Stimulated activated CD4-positive, alpha-beta T cell treated with anti-CD3 and anti-CD28 coated beads, Interleukin-15, amount 100 ng/mL, for 24 hours (primary cell): Measurements from ENCODE around the gene WDR20.
"Not testable (repeated sequence)": the region's sequence is repeated elsewhere in the genome, so short reads cannot be mapped to it uniquely, and the experiment has no call there.

Experiments
- DNase-seq: peaks from one replicate; pipeline ENCODE4 v3.0.0-alpha.2; 2020

WDR20 gene

DNA sequence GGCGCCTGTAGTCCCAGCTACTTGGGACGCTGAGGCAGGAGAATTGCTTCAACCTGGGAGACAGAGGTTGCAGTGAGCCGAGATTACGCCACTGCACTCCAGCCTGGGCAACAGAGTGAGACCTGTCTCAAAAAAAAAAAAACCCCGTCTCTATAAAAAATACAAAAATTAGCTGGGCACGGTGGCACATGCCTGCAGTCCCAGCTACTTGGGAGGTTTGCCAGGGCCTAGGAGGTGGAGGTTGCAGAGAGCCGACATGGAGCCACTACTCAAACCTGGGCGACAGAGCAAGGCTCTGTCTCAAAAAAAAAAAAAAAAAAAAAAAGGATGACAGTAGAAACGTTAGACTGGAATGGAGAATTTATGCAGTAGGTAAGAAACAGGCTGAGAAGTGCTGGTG is 5.7 kb upstream of the WDR20 start:
- not testable (repeated sequence) for DNase-seq

DNA sequence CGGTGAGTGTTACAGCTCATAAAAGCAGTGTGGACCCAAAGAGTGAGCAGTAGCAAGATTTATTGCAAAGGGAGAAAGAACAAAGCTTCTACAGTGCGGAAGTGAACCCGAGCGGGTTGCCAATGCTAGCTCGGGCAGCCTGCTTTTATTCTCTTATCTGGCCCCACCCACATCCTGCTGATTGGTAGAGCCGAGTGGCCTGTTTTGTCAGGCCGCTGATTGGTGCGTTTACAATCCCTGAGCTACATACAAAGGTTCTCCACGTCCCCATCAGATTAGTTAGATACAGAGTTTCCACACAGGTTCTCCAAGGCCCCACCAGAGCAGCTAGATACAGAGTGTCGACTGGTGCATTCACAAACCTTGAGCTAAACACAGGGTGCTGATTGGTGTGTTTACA is 5.0 kb upstream of the WDR20 start:
- DNase-seq = not testable (repeated sequence)

DNA sequence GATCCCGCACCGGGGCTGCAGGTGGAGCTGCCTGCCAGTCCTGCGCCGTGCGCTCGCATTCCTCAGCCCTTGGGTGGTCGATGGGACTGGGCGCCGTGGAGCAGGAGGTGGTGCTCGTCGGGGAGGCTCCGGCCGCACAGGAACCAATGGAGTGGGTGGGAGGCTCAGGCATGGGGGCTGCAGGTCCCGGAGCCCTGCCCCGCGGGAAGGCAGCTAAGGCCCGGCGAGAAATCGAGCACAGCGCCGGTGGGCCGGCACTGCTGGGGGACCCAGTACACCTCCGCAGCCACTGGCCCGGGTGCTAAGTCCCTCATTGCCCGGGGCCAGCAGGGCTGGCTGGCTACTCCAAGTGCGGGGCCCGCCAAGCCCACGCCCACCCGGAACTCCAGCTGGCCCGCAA is 4.2 kb upstream of the WDR20 start:
- DNase-seq = not testable (repeated sequence)

DNA sequence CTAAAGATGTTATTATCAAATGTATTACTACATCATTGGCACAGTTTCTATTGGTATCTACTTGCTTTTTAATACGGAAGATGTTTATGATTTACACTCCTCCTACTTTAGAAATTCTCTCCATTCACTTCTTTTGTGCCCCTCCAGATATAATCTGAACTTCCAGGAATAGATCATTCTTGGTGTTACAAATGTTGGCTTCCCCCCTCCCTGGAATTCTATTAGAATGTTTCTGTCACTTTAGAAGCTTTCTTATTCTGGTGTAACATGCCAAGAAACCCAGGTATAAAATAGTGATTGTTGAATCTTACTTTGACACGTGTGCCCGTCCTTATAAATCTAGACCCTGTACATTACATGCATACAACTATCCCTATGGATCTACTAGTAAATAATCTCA is 1.2 kb upstream of the WDR20 start:
- DNase-seq = no peak

GRCh38 chr14:102138961-102139285 is 774 bp upstream of the WDR20 start:
- no peak for DNase-seq

DNA sequence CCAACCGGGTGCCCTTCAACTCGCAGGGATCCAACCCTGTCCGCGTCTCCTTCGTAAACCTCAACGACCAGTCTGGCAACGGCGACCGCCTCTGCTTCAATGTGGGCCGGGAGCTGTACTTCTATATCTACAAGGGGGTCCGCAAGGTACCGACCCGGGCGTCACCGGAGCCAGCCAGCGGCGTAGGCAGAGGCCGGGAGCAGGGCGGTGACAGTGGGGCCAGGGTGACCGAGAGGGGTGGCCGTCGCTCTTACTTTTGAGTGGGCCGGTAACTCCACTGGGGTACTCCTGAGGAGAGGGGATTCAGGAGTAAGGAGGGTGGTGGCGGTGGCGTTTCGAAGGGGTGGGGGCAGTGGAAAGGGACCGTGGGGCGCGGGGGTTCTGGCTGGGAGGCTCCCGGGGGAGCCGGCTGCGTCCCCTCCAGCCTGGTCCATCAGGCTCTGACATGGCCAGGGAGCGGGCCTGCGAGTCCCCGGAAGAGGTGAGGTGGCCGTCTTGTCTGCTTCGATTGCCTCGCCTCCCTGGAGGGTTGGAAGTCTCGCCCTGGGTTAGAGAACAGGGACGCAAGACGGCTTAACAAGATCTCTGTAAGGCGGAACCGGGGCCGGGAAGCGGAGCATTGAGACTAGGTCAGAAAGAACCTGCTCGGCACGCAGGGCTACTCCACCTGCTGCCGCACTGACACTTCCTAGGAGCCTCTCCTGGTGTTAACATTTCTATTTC is 491 bp downstream of the WDR20 start:
- peak; percentile 51 for DNase-seq

DNA sequence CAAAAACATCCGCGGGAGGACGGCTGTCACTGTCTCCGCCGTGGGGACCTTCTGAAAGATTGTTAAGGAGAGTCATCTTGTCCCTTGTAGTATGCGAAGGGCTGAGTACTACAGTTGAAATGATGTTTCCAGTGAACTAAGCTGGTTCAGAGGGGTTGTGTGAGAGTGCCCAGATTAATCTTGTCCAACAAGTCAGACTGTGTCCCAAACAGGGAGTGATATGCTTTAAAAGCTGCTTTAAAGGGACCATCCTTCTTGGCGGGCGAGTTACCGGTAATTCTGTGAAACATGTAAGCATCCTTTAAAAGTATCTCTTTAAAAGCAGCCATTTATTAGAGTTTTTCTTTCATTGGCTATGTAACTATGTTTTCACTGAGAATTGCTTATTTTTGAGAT is 1.1 kb downstream of the WDR20 start:
- DNase-seq = no peak

DNA sequence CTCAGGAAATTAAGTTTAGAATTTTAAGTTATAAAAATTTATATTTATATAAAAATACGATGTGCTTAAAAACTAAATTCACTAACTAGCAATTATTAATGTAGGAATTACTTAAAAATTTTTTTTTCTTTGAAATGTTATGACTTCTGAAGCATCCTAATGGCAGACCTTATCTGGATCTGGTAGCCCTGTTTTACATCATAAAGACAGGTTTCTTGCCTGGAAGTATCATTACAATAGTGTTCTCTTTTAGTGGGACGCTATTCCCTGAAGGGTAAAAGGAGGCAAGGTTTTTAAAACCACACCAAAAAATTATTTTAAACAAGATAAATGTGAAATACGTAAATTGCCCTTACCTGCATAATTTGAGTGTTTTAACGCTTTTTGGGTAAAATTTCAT is 2.1 kb downstream of the WDR20 start:
- DNase-seq = no peak

- no peak for DNase-seq
Measured at GRCh38 chr14:102144914-102145313, 5.2 kb downstream of the WDR20 start.

DNA sequence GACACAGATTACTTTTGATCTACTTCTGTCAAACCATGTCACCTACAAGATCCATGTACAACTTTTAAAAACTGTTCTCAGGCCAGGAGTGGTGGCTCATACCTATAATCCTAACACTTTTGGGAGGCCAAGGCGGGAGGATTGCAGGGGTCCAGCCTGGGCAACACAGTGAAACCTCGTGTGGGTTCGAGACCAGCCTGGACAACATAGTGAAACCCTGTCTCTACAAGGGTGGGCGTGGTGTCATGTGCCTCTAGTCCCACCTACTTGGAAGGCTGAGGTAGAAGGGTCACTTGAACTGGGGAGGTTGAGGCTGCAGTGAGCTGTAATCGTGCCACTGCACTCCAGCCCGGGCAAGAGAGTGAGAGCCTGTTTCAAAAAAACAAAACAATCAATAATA is 5.7 kb downstream of the WDR20 start:
- DNase-seq = no peak

GRCh38 chr14:102146423-102146822 is 6.7 kb downstream of the WDR20 start:
- no peak for DNase-seq

DNA sequence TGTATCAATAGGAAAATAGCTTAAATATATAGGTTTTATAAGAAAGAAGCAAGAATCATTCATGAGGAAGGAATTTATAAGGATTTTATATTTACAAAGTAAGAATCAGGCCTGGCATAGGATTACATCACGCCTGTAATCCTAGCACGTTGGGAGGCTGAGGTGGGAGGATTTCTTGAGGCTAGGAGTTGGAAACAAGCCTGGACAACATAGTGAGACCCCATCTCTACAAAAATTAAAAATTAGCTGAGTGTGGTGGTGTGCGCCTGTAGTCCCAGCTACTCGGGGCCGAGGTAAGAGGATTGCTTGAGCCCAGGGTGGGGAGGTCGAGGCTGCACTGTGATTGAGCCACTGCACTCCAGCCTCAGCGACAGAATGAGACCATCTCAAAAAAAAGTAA is 10.4 kb downstream of the WDR20 start:
- DNase-seq = no peak

GRCh38 chr14:102150744-102151143 is 11.0 kb downstream of the WDR20 start:
- no peak for DNase-seq

GRCh38 chr14:102151411-102151810 is 11.7 kb downstream of the WDR20 start:
- not testable (repeated sequence) for DNase-seq

GRCh38 chr14:102154121-102154520 is 14.4 kb downstream of the WDR20 start:
- DNase-seq = no peak

GRCh38 chr14:102154821-102155549 is 15.3 kb downstream of the WDR20 start:
- DNase-seq = no peak

GRCh38 chr14:102157346-102157745 is 17.6 kb downstream of the WDR20 start:
- no peak for DNase-seq

DNA sequence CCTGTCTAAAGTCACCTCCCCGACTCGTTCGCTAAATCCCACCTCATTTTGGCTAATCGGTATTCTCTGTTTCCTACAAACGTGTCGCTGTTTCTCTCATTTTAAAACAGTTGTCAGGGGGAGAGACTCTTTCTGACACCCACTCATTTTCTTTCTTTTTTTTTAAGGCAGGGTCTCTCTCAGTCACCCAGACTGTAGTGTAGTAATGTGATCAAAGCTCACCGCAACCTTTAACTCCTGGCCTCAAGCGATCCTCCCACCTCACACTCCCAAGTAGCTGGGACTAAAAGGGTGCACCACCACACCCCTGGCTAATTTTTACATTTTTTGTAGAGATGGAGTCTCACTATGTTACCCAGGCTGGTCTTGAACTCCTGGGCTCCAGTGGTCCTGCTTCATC is 19.1 kb downstream of the WDR20 start:
- DNase-seq = no peak

GRCh38 chr14:102159841-102160240 is 20.1 kb downstream of the WDR20 start:
- DNase-seq = no peak

DNA sequence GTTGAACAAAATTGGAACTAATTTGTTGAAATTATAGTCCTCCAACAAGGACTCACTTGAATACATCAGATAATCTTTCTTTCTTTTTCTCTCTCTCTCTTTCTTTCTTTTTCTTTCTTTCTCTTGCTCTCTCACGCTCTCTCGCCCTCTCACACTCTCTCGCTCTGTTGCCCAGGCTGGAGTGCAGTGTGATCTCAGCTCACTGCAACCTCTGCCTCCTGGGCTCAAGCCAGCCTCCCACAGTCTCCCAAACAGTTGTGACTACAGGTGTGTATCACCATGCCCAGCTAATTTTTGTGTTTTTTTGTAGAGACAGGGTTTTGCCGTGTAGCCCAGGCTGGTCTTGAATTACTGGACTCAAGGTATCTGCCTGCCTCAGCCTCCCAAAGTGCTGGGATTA is 22.8 kb downstream of the WDR20 start:
- DNase-seq = no peak

DNA sequence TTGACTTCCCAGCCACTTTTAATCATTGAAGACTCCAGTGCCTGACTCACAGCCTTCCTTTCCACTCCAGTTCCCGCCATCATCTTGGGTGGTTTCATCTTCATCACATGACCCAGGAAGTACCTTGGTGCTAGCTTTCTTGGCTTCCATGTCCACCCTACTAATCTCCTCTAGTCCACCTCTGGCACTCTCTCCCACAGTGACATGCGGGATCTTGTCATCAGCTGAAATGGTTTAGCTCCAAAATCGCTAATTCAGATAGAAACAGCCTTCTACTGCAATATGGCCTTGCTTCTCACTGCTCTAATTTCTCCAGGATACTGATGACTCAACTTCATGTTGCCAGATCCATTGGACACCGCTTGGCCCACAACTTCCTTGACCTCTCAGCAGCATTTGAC is 24.5 kb downstream of the WDR20 start:
- DNase-seq = no peak

DNA sequence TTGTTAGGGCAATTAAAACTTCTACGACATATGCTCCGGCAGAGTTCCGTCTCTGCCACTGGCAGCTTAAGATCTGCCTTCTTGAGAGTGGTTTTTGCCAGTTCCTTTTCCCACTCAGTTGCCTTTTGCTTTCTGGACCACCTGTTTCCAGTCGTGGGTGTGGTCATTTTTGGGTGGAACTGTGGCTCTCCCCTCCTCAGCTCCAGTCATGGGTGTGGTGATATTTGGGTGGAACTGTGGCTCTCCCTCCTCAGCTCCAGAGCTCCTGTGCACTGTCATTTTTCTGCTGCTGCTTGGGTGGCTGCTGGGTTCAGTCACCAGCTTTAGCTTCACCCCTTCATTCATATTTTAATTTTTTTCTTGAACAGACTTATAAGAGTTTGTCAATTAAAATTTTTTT is 25.3 kb downstream of the WDR20 start:
- no peak for DNase-seq

- DNase-seq = no peak
Measured at GRCh38 chr14:102170061-102170460, 30.4 kb downstream of the WDR20 start.

- no peak for DNase-seq
Measured at GRCh38 chr14:102171173-102172020, 31.7 kb downstream of the WDR20 start.
